GM18867 (cell line): ENCODE data around the gene BTBD1.
A peak's percentile ranks its signal among the peaks of the same experiment; 100 is the strongest.

ENCODE experiments used
- ATAC-seq: cut with Tn5 transposase; IDR thresholded peaks from one replicate; pipeline ENCODE4 v1.9.1; 2021; ENCODE audit warnings: mild to moderate bottlenecking, moderate library complexity; ENCODE audit not compliant: unreplicated experiment

BTBD1 gene

DNA sequence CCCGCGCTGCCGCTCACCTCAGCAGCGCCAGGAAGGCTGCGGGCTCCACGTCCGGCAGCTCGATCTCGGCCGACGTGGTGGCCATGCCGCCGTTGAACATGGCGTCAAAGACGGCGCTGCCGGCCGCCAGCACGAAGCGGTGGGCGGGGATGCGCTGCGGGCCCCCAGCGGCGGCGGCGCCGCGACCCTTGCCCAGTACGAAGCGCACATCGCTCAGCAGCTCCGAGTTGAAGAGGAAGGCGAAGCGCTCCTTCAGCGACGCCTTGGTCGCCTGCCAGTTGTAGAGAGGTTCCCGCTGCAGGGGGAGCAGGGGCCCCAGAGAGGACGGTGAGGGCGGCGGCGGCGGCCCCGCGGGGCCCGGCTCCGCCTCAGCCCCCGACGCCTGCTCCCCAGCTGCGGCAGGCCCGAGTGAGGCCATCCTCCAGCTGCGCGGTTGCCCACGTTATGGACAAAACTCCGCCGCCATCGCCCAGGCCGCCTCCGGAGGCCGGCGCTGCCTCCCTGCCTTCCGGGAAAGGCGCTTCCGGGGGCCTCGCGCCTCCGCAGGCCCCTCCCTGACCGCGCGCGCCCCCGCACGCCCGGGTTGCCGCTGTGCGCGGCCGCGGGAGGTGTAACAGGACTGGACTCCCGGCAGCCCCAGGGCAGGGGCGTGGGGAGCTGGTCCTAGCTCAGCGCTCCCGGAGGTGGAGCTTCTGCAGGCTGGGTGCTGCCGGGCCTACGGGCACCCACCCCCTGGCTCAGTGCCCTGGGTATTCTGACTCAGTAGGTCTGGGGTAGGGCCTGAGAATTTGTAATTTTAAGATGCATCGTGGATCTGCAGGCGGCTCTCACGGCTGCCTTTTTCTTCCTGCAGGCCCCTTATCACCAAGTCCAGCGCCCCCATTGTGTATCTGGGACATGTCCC lies at the start of gene BTBD1:
Gene BTBD1, minus strand, starts transcription at position 519 of the 904 bp plus-strand sequence. Its CDS starts 101 bp downstream, at position 418.
- ATAC-seq = peak; percentile 87

DNA sequence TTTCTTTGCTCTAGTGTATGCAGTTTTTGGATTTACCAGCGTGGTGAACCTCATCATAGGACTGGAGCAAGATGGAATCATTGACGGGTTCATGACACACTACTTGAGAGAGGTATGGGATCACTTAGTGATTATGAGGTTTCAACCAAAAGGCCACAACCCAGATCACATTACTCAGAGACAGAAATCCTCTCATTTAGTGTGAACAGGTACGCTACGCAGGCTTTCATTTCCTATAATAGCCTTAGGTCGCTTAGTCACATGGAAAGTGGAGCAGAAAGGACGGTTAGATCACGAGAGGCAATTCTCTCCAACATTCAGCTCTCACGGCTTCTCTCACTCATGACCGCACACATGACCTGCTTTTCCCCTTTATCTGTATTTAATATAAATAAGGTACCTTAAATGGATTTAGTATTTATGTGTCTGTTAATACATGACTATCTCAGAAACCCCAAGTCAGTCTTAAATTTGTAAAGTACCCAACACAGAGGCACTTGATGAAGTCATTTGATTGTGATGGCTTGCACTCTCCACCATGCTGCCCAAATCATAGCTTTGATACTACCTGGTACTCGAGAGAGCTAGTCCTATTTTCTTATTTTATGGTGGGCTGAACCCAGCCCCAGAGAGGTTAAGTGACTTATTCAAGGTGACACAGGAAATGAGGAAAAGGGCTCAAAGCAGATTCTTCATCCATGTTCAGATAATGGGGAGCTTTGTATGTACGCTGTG lies 48.9 kb upstream of the BTBD1 start:
- peak; percentile 70 for ATAC-seq

DNA sequence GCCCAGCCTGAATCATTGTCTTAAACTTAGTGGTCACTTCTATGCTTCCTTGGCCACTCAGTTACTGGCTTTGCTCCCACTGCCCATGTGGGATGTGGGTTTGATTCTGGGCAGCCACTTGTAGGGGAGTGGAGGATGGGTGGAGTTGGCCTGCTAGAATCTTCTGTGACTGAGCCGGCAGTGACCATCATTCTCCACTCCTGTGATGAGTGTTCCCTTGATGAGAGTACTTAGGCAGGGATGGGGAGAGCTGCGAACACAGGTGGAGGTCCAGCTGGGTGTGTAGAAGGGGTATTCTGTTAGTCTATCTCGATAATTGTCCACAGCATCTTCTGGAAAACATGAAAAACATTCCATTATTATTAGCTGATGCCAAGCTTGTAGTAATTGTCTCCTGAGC lies 48.4 kb upstream of the BTBD1 start:
- ATAC-seq = no peak

DNA sequence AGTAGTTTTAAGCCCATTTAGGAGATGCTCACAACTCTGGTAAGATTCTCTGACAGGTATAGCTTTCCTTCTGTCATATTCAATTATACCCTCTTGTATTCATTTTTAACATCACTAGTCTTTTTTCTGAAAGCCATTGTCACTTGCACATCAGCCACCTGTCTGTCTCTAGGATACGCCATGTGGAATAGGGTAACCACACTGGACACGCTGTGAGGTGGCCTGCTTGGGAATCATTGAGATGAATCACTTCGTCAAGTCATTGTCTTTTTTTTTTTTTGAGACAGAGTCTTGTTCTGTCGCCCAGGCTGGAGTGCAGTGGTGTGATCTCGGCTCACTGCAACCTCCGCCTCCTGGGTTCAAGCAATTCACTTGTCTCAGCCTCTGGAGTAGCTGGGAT lies 47.8 kb upstream of the BTBD1 start:
- ATAC-seq = no peak

DNA sequence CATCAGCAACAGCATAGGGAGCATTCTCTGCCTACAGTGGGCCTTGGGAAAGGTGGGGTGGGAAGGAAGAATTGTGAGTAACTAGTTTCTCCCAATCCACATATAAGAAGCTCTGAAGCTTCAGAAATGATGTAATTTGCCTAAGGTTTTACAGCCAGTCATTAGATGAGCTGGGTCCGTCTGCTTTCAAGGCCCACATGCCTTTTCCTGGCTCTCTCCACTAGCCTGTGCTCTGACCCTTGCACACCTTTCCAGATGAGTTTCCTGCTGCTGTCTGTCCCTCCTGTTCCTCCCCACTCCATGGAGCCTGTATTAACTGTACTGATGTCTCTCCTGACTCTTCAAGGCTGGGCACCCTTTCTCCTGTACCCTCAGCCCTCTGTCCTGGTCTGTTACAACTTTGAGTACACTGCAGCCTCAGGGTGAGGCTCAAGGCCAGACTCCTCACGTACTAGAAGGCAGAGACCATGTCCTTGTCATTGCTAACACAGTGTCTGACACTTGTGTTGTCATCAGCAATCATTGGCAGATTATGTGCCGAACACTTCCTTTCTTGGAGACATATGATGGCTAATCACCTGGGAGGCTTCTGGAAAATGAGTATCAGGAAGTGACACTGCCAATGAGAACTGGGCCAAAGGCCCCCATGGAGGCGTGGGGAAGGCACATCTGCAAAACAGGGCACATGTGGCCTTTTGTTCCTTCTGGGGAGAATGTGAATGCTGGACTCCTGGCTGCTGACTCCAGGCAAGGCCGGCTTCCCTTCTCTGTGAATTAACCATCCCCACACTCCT lies 47.0 kb upstream of the BTBD1 start:
- no peak for ATAC-seq

DNA sequence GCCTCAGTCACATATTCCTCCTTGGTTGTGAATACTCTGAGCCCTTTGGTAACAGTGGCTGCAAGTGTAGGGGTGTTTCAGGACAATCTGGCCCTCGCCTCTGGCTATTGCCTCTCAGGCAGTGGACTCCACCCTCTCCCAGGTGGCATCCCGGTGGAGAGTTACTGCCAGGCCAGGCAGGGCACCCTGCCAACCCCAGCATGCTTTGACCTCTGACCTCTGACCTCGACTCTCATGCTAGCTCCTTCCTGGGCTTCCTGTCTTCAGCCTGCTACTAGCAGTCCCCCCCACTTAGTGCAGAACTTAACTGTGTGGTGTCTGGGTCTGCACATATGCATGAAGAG lies 45.9 kb upstream of the BTBD1 start:
- no peak for ATAC-seq

DNA sequence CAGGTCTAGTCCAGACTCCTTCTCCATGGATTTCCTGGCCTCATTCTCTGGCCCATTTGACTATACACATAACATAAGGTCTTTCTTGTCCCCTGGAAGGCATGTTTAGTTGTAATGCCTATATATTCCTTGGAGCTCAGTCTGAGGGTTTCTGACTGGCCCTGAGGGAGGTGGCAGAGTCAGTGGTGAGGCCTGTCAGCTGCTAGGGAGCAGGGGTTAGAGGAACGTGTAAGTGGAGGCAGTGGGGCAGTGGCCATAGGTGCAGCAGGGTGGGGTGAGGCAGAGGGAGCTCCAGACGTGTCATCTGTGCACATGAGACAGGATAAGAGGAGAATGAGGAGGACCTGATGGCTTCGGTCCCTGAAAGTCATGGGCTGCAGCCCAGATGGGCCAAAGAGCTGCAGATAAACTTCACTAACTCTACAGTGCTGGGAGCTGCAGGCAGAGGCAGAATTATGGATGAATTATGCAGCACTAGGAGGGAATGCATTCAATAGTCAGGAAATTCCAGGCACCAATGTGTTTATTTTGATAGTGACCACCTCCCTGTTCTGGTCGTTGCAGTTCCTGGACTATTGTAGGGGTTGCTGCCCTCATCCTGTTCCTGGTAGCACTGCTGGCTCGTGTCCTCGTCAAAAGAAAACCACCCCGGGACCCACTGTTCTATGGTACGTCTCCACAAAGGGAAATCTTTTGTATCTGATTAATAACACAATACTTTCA lies 45.3 kb upstream of the BTBD1 start:
- no peak for ATAC-seq

DNA sequence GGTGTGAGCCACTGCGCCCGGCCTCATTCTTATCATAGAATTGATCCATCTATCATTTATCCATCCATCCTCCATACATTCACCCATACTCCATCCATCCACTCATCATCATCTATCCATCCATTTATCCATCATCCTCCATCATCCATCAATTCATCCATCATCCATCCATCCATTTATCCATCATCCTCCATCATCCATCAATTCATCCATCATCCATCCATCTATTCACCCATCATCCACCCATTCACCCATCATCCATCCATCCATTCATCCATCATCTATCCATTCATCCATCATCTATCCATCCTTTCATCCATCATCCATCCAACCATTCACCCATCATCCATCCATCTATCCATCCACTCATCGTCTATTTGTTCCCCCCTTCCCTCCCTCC lies 44.1 kb upstream of the BTBD1 start:
- ATAC-seq = no peak

DNA sequence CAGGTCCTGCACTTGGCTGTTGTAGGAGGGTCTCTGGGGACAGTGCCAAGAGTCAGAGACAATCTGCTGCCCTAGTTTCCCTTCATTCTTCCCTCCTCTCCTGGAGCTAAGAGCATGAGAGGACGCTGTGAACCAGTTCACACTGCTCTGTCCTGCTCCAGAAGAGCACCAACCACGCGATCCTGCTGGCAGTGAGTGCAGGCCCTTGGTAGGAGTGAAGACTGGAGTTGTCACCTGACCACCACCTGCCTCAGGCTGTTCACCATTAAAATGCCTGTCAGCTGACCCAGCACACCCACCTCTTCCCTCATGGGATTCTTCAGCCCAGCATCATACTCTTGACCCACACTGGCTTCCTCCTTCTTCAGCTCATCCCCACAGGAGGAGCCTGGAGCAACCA lies 43.3 kb upstream of the BTBD1 start:
- ATAC-seq = no peak

DNA sequence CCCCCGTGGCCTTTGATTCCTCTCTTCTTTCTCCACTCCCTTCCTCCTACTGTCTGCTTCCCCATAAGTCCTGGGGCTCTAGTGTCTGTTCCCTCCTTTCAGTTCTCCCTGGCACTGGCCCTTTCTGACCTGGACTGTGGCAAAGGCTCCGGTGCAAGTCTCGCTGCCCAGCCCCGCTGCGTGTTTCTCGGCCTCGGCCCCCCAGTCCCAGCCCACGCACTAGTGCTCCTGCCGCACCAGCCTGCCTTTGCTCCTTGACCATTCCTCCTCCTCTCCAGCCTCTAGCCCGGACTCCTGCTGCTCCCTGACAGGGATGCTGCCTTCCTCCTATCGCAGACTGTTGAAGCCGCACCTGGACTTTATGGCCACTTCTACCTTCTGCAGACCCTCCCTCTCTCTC lies 42.5 kb upstream of the BTBD1 start:
- ATAC-seq = no peak

DNA sequence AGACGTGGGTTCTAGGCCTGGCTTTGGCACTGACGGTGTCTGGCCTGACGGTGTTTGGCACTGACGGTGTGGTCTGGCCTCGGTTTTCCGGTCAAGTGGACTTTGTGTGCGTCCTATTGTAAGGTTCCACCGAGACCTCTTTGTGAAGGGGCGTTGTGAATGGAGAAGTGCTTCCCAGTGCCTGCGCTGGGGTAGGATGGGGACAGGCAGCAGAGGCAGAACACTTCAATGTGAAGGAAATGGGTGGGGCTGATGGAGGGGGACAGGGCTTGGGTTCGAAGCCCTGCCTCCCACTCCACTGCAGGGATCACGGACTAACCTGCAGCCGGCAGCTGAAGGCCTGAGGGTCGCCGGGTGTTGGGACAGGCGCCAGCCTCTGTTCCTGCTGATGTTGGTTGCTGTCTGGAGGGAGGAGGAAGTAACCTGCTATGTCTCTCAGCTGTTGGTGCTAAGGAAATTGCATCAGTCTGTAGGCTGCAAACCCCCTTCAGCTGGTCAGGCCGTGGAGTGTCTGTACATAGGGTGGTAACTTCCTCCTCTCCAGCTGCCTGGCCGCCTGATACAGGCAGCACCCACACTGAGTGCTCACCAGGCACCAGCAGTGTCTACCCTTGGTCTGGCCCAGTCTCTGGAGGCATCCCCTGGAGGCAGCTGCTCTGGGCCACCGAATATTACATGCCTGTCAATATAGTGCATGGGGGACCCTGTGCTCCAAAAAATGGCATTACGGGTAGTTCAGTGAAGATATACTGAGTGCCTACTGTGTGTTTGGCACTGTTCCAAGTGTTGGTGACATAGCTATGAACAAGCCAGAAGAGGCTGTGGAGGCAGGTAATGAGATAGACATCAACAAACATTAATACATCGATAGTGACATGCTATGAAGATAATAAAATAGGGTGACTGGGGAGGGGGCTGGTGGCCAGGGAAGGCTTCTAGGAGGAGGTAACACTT lies 41.5 kb upstream of the BTBD1 start:
- ATAC-seq = peak; percentile 59

DNA sequence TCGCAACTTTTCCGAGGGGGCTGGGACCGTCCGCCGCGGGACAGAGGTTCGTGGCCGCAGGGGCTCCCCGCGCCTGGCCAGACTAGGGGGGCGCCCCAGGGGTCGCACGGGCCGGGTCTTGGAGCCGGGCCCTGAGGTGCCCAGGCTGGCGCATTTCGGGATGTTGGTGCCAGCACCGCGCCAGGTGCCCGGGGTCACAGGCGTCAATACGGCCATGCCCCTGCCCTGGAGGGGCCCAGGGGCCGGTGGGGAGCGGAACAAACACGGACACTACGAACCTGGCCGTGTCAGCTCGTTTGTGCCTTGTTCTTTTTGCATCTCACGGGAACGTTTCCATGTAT lies 40.8 kb upstream of the BTBD1 start:
- ATAC-seq = no peak

DNA sequence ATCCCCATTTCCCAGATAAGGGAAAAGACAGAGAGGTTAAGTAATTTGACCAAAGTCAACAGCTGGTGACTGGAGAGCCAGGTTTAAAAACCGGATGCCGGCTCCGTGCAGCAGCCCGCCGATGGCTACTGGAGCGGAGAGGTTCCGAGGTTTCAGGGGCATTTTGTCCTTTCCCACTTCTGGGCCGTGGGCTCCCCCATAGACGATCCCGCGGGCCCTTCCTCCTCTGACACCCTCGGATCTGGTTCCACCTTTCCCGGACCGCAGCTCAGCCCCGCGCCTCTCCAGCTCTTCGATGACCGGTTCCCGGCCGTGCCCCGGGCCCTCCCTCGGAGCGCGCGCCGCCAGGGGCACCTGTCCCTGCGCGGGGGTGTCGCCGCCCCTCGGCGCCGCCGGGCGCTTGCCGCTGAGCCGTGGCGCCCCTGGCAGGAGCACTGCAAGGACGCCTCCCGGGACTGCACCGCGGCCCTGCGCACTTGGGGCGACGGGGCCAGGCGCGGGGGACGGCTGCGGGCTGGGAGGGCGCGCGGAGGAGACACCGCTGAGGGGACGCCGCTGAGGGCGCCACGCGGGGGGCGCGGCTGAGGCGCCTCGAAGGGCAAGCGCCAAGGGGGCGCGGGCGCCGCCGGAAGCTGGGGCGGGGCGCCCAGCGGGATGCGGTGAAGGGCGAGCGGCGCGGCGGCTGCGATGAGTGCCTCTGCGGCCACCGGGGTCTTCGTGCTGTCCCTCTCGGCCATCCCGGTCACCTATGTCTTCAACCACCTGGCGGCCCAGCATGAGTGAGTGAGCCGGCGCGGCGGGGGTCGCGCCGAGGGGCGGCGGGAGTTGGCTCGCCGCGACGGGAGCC lies 40.2 kb upstream of the BTBD1 start, which contains the start of gene TM6SF1:
Gene TM6SF1, plus strand, starts transcription at position 652 of the 847 bp plus-strand sequence. Its CDS starts 36 bp downstream, at position 688.
- ATAC-seq = no peak

DNA sequence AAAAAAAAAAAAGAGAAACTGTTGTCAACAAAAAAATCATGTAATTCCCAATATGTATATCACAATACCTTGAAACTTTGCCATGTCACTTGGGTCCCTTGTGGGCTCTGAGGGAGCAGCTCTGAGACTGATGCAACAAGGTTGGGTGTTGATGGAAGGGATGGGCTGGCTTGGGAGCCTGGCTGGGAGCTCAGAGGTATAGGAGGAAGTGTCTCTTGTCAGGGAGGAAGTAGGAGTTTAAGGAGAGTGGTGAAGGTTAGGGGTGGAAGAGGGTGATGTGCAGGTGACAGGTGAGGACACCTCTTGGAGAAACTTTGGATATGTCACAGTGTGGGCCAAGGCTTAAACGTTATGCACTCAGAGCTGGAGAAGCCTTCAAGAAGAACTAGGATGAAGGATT lies 38.4 kb upstream of the BTBD1 start:
- ATAC-seq = no peak

DNA sequence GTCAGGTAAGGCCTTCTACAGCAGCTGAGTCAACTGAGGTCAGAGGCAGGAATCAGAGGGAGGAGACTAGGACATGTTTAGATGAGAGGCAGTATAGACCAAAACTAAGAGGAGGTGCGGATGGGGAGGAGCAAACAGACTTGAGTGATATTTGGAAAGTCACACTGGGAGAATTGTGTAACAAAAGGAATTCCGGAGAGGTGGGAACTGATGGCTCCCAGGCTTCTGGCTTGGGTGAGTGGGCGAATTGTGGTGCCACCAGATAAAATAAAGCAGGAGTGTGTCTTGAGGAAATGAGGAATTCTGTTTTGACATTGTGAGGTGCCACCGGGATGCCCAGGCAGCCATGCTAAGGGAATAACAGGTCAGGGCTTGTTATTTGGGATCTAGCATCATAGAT lies 37.1 kb upstream of the BTBD1 start:
- no peak for ATAC-seq

DNA sequence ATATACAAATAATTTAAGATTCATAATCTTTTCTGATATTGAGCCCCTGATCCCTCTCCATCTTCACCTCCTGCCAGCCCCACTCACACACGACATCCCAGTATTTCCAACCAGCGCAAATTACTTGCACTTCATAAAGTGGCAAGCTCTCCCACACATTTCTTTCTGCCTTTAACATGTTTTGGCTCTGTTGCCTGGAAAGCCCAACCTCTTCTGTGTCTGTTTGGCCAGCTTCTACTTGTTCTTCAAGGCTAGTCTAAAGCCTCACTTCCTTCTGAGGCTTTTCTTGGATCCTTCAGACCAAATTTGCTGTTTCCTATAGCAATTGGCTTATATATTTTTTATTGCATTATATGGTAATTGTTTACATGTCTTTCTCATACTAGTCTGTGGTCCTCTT lies 35.3 kb upstream of the BTBD1 start:
- ATAC-seq = no peak

DNA sequence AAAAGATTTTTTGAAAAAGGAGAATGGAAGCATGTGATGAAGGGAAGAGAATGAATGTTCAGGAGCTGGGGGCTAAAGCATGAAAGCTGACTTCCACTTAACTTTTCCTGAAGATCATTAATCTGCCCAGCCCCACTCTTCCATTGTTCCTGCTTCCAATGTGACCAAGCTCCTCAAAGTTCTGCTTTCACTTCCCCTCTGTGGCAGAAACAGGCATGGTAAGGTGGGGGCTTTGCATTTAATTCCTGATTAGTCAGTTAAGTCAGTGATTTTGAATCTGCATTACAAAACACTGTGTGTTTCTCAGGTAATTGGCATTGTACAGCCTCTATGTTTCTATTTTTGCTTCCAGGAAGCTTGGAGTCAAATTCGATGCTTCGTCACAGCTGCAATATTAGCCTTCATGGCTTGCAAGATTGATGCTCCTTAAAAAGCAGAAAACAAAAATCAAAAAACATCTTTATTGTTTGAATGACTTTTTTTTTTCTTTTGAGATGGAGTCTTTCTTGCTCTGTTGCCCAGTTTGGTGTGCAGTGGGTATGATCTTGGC lies 33.1 kb upstream of the BTBD1 start:
- no peak for ATAC-seq

DNA sequence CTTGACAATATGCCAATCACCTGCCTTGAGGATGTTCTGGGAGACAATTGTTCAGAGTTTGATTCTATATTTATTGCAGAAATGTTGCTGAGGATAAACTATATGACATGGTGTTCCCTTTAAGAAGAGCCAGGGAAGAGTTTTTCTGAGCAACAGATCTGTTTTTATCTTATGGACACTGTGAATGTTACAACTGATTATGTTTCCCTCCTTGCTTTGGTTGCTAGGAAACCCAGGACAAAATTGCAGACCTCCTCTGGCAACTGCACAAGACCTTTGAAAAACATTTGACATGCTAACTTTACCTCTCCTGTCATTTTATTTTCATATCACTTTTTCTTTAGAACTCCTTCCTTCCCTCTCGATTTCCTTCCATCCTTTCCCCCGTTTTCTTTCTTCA lies 32.2 kb upstream of the BTBD1 start:
- no peak for ATAC-seq

DNA sequence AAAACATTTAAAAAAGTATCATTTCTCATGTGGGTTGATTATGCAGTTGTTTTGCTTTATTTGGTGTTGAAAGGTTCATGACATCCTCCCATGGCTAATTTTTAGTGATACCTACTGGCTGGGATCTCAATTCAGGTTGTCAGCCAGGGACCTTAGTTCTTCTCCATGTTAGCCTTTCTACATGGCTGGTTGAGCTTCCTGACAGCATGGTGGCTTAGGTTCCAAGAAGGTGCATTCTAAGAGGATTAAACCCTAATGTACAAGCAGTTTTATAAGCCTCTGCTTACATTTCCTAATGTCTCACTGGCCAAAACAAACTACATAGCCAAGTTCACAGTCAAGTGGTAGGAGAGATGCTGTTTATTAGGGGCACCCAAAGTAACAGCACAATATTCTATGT lies 31.0 kb upstream of the BTBD1 start:
- ATAC-seq = no peak
